OCI-LY3 (cell line): ENCODE measurements around the gene HCN3.

Source experiments
- H2AFZ ChIP-seq: fragments of 200-600, 300-600 bp; shearing (Covaris generic); 2 replicates; pipeline ENCODE4 v1.6.0; 2014; ENCODE audit warnings: antibody characterized with exemption, low read depth, low read length
- H3K27ac ChIP-seq: fragments of 200-600, 300-600 bp; sonication (generic); 2 replicates; pipeline ENCODE4 v1.5.1; 2014; ENCODE audit warnings: mild to moderate bottlenecking, low read length, moderate library complexity, mixed read lengths
- H3K27me3 ChIP-seq: fragments of 200-600, 300-600 bp; sonication (generic); 2 replicates; pipeline ENCODE4 v1.6.1; 2014; ENCODE audit warnings: low read depth, low read length, mixed read lengths
- H3K36me3 ChIP-seq: fragments of 200-600, 300-600 bp; sonication (generic); replicated peaks from 2 replicates; pipeline ENCODE3; 2014; ENCODE audit warnings: low read depth, low read length, mixed read lengths
- H3K4me1 ChIP-seq: fragments of 300-600, 200-600 bp; sonication (generic); 2 replicates; pipeline ENCODE4 v1.6.1; 2014; ENCODE audit warnings: low read length, mixed read lengths
- H3K4me2 ChIP-seq: fragments of 200-600, 300-600 bp; sonication (generic); 2 replicates; pipeline ENCODE4 v1.6.1; 2014; ENCODE audit warnings: low read length, mixed read lengths
- H3K4me3 ChIP-seq: fragments of 300-600, 200-600 bp; sonication (generic); 2 replicates; pipeline ENCODE4 v1.5.1; 2014; ENCODE audit warnings: antibody characterized with exemption, mild to moderate bottlenecking, low read length, moderate library complexity
- H3K79me2 ChIP-seq: fragments of 300-600, 200-600 bp; shearing (Covaris generic); 2 replicates; pipeline ENCODE4 v1.6.1; 2014; ENCODE audit warnings: mild to moderate bottlenecking, low read length, mixed read lengths
- H3K9ac ChIP-seq: fragments of 300-600, 200-600 bp; shearing (Covaris generic); 2 replicates; pipeline ENCODE4 v1.6.0; 2014; ENCODE audit warnings: mild to moderate bottlenecking, low read length, moderate library complexity
- H3K9me3 ChIP-seq: fragments of 200-600, 300-600 bp; shearing (Covaris generic); 2 replicates; pipeline ENCODE4 v1.6.1; 2014; ENCODE audit warnings: low read length, mixed read lengths; ENCODE audit not compliant: insufficient read depth
- H4K20me1 ChIP-seq: fragments of 200-600, 300-600 bp; sonication (generic); 2 replicates; pipeline ENCODE4 v1.6.1; 2016; ENCODE audit warnings: low read length, mixed read lengths; ENCODE audit not compliant: insufficient read depth
- EZH2phosphoT487 ChIP-seq: fragments of 200-600 bp; shearing (Covaris generic); IDR thresholded peaks from 2 replicates; pipeline ENCODE4 v1.6.1; 2018; ENCODE audit warnings: antibody characterized with exemption, mixed run types, low read depth
- TF ChIP-seq, protein P1 (sequence below): fragments of 200-600, 300-600 bp; sonication (generic); IDR thresholded peaks from 2 replicates; pipeline ENCODE4 v1.5.1; 2014; ENCODE audit warnings: antibody characterized with exemption, low read length, low read depth

The HCN3 gene

GRCh38 chr1:155253208-155253607, 24.1 kb upstream of the HCN3 start:
- Histone ChIP-seq H3K9ac (no peak overlapping the region), H3K27ac (no peak overlapping the region), H3K9me3 (no peaks in the 10 kb centered on the region), H3K27me3 (no peaks in the 10 kb centered on the region), H4K20me1 (no peaks in the 10 kb centered on the region), H2AFZ (no peak overlapping the region), H3K4me2 (peak overlapping the region; percentile 89), H3K36me3 (peaks cover 18% of the 10 kb centered on the region), H3K79me2 (peaks cover 5% of the 10 kb centered on the region; the same call in 1 of the 2 replicates), H3K4me1 (peaks cover 20% of the 10 kb centered on the region), H3K4me3 (no peak overlapping the region)
- TF ChIP-seq, protein P1, sequence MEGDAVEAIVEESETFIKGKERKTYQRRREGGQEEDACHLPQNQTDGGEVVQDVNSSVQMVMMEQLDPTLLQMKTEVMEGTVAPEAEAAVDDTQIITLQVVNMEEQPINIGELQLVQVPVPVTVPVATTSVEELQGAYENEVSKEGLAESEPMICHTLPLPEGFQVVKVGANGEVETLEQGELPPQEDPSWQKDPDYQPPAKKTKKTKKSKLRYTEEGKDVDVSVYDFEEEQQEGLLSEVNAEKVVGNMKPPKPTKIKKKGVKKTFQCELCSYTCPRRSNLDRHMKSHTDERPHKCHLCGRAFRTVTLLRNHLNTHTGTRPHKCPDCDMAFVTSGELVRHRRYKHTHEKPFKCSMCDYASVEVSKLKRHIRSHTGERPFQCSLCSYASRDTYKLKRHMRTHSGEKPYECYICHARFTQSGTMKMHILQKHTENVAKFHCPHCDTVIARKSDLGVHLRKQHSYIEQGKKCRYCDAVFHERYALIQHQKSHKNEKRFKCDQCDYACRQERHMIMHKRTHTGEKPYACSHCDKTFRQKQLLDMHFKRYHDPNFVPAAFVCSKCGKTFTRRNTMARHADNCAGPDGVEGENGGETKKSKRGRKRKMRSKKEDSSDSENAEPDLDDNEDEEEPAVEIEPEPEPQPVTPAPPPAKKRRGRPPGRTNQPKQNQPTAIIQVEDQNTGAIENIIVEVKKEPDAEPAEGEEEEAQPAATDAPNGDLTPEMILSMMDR: no peak

DNA sequence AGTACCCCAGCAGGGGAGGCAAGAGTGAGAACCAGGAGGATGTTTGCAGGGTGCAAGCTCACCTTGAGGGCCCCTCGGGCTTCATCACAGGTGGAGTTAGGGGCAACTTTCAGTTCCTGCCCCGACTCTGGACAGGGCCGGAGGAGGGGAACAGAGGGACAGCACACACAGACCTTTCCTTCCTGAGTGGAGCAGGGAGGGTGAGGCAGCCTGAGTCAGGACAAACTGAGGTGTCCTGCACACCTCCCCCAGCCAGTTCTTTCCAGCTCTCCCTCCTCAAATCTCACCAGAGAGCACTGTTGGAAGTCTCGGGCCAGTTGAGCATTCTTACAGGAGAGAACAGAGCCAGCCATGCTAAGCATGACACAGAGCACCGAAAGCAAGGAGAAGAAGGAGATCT, 23.5 kb upstream of the HCN3 start:
- Histone ChIP-seq H3K36me3 (peaks cover 19% of the 10 kb centered on the region), H3K4me2 (peak overlapping the region; percentile 89), H4K20me1 (no peaks in the 10 kb centered on the region), H3K79me2 (peaks cover 5% of the 10 kb centered on the region; the same call in 1 of the 2 replicates), H3K9me3 (no peaks in the 10 kb centered on the region), H3K27me3 (no peaks in the 10 kb centered on the region), H2AFZ (no peak overlapping the region), H3K9ac (peak overlapping the region; percentile 68; the same call in 1 of the 2 replicates), H3K27ac (no peak overlapping the region), H3K4me3 (peak overlapping the region; percentile 83), H3K4me1 (peaks cover 20% of the 10 kb centered on the region)
- no peak for TF ChIP-seq EZH2phosphoT487
- TF ChIP-seq, protein P1: no peak

GRCh38 chr1:155254228-155254713, 23.0 kb upstream of the HCN3 start:
- no peak overlapping the region for H3K27ac ChIP-seq
- H2AFZ ChIP-seq: no peak overlapping the region; the same call in 1 of the 2 replicates
- H3K79me2 ChIP-seq: peaks cover 5% of the 10 kb centered on the region; the same call in 1 of the 2 replicates
- H3K4me3 ChIP-seq: peak overlapping the region; percentile 83
- H4K20me1 ChIP-seq: no peaks in the 10 kb centered on the region
- H3K9ac ChIP-seq: peak overlapping the region; percentile 68
- peaks cover 20% of the 10 kb centered on the region for H3K4me1 ChIP-seq
- H3K9me3 ChIP-seq: no peaks in the 10 kb centered on the region
- no peaks in the 10 kb centered on the region for H3K27me3 ChIP-seq
- peak overlapping the region; percentile 89 for H3K4me2 ChIP-seq
- no peak for TF ChIP-seq EZH2phosphoT487
- TF ChIP-seq, protein P1: no peak
- peaks cover 20% of the 10 kb centered on the region for H3K36me3 ChIP-seq

- H4K20me1 ChIP-seq: no peaks in the 10 kb centered on the region
- H3K4me2 ChIP-seq: peak overlapping the region; percentile 89
- peaks cover 5% of the 10 kb centered on the region; the same call in 1 of the 2 replicates for H3K79me2 ChIP-seq
- peak overlapping the region; percentile 68 for H3K9ac ChIP-seq
- H3K27ac ChIP-seq: peak overlapping the region; percentile 13
- no peak for TF ChIP-seq EZH2phosphoT487
- no peaks in the 10 kb centered on the region for H3K9me3 ChIP-seq
- H3K27me3 ChIP-seq: no peaks in the 10 kb centered on the region
- H3K36me3 ChIP-seq: peaks cover 20% of the 10 kb centered on the region
- H3K4me1 ChIP-seq: peaks cover 20% of the 10 kb centered on the region
- peak overlapping the region; percentile 3; the same call in 1 of the 2 replicates for H2AFZ ChIP-seq
- peak overlapping the region; percentile 83 for H3K4me3 ChIP-seq
Observed at GRCh38 chr1:155254714-155255242, 22.5 kb upstream of the HCN3 start.
